K562 (cell line): ENCODE data around the gene CAPN5.

Source experiments
- MAX ChIP-seq: sonication (generic); formaldehyde crosslinking; IDR thresholded peaks from 2 replicates; pipeline ENCODE4 v1.9.0; 2022; ENCODE audit warnings: mild to moderate bottlenecking, missing genetic modification reagents
- MCM7 ChIP-seq, 2 experiments: fragments of 450-650 bp; IDR thresholded peaks; 2 replicates each; pipeline ENCODE4 v1.6.1; 2016 to 2018
- SAFB ChIP-seq: fragments of 200-400 bp; formaldehyde crosslinking; IDR thresholded peaks from 2 replicates; pipeline ENCODE4 v1.6.1; 2017; ENCODE audit warnings: low read depth, low read length, borderline replicate concordance
- ZNF133 ChIP-seq: fragments of 250-450 bp; sonication (Bioruptor Pico); IDR thresholded peaks from 2 replicates; pipeline ENCODE4 v1.4.0; 2020; ENCODE audit warnings: mild to moderate bottlenecking
- TF ChIP-seq, protein P1 (sequence below): fragments of 450-650 bp; IDR thresholded peaks from 2 replicates; pipeline ENCODE4 v1.6.1; 2017; ENCODE audit warnings: antibody characterized with exemption, mild to moderate bottlenecking

DNA sequence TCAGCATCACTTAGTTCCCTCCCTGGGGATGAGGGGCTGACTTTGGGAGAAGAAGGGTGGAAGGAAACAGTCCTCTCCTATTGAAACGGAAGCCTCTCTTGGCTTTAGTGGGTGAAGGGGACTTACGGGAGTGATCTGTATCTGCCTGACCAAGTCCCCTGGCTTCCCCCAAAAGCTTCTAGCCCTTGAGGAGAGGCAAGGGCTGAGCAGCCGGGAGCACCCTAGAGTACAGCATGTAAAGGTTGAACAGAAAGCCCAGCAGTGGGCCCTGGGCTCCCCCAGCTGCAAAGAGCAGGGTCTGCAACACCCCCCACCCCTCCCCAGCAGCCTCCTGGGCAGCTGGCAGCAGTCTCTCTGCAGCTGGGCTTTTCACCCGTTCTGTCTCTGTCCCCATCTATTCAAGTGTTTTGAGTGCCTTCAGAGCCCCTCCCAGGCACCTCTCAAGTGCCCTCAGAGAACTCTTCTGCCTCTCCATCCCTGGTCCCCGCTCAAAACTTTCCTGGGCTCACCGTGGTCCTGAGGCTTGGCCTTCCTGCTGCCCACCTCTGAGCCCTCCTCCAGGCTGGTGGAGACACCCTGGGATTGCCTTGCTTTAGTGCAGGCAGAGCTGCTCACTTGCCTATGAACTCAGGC is 2.7 kb downstream of the CAPN5 start:
- no peak for TF ChIP-seq MAX (CRISPR knock-in tag)
- TF ChIP-seq, protein P1, sequence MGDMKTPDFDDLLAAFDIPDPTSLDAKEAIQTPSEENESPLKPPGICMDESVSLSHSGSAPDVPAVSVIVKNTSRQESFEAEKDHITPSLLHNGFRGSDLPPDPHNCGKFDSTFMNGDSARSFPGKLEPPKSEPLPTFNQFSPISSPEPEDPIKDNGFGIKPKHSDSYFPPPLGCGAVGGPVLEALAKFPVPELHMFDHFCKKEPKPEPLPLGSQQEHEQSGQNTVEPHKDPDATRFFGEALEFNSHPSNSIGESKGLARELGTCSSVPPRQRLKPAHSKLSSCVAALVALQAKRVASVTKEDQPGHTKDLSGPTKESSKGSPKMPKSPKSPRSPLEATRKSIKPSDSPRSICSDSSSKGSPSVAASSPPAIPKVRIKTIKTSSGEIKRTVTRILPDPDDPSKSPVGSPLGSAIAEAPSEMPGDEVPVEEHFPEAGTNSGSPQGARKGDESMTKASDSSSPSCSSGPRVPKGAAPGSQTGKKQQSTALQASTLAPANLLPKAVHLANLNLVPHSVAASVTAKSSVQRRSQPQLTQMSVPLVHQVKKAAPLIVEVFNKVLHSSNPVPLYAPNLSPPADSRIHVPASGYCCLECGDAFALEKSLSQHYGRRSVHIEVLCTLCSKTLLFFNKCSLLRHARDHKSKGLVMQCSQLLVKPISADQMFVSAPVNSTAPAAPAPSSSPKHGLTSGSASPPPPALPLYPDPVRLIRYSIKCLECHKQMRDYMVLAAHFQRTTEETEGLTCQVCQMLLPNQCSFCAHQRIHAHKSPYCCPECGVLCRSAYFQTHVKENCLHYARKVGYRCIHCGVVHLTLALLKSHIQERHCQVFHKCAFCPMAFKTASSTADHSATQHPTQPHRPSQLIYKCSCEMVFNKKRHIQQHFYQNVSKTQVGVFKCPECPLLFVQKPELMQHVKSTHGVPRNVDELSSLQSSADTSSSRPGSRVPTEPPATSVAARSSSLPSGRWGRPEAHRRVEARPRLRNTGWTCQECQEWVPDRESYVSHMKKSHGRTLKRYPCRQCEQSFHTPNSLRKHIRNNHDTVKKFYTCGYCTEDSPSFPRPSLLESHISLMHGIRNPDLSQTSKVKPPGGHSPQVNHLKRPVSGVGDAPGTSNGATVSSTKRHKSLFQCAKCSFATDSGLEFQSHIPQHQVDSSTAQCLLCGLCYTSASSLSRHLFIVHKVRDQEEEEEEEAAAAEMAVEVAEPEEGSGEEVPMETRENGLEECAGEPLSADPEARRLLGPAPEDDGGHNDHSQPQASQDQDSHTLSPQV = no peak
- no peak for TF ChIP-seq SAFB
- no peak for TF ChIP-seq ZNF133 (CRISPR knock-in tag)
- no peak for TF ChIP-seq MCM7 (IDR thresholded peaks at IDR 0.05)
